ENCODE measurements around the gene TXNL1.
"Not testable (repeated sequence)": the region's sequence is repeated elsewhere in the genome, so short reads cannot be mapped to it uniquely, and the experiment has no call there.

Gene TXNL1

GRCh38 chr18:56643381-56643780 is 5.0 kb upstream of the TXNL1 start:
- no peak for DNase-seq

GRCh38 chr18:56641714-56642337 is 3.4 kb upstream of the TXNL1 start:
- DNase-seq: no peak

DNA sequence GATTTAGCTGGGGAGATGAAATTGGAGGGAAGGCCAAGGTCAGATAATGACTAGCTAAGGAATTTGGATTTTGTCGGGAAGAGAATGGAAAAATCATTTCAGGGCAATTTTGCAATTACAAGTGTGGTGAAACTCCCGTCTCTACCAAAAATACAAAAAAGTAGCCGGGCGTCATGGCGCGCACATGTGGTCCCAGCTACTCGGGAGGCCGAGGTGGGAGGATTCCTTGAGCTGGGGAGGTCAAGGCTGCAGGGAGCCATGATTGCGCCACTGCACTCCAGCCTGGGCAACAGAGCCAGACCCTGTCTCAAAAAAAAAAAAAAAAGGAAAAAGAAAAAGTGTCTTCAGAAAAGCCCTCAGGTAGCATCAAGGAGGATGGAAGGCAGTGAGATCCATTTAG is 1.2 kb upstream of the TXNL1 start:
- no peak for DNase-seq

GRCh38 chr18:56639104-56639381 is 651 bp upstream of the TXNL1 start:
- DNase-seq: no peak

DNA sequence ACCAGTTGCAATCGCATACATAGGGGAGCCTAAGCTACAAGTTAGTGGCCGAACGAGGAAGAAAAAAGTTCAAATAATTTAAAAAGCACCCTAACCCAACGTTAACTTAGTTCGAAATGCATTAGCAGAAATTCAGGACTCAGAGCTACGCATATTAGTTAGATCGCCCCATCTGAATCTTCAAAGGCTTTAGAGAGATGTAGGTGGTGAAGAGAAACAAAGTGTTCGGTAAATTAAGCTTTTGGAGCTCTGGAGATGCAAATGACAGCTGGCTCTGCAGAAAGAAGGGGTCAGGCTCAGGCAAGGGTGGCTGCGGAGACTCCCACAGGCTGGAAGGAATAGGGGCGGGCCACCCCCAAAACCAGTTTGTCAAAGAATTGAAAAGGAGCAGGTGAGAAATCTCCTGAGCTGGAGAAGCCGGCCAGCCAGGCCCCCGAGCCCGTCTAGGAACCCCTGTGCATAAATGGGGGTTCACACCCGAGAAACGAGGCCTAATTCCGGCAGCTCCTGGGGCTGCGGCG is 621 bp downstream of the TXNL1 start:
- DNase-seq: no peak

DNA sequence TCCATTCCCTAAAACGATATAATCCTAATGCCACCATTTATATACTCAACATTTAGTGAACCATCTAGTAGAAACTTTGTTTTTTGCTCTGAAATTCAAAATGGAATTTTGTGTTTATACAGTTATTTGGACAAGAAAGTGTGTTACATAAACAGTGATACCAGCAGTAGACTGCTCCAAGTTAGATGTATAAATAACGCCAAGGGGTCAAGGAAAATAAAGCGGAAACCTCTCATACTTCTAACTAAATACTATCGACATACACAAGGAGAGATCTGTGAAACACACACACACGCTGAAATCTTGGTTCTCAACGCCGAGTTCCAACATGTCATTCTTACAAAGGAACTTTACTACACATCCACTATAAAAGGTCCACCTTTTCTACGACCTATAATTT is 1.2 kb downstream of the TXNL1 start:
- DNase-seq: no peak

- DNase-seq: no peak
Observed at GRCh38 chr18:56635007-56635406, 3.4 kb downstream of the TXNL1 start.

- DNase-seq: no peak
Observed at GRCh38 chr18:56632070-56633022, 6.0 kb downstream of the TXNL1 start.

GRCh38 chr18:56627991-56628390 is 10.4 kb downstream of the TXNL1 start:
- DNase-seq: no peak

DNA sequence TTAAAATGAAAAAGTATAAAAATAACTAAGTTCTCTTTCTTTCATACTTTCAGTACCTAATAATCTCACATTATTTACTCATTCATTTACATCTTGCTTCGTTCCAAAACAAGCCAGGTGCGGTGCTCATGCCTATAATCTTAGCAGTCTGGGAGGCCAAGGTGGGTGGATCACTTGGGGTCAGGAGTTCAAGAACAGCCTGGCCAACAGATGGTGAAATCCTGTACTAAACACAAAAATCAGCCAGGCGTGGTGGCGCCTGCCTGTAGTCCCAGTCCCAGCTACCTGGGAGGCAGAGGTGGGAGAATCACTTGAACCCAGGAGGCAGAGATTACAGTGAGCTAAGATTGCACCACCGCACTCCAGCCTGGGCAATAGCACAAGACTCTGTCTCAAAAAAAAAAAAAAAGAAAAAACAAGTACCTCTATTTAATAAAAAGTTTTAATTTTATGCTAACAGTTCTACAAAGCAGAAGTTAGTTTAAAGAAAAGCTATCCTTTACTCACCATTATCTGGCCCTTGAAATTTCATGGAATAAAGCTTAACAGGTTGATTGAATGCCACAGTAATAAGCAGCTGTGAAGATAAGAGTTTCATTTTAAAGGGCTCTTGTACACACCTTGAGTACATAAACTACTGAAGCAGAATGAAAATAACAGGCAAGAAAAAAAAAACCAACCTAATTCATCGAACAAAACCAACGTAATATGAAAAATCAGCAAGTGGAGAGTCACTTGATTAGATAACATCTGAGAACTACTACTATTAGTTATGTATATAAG is 22.5 kb downstream of the TXNL1 start:
- DNase-seq: no peak

DNA sequence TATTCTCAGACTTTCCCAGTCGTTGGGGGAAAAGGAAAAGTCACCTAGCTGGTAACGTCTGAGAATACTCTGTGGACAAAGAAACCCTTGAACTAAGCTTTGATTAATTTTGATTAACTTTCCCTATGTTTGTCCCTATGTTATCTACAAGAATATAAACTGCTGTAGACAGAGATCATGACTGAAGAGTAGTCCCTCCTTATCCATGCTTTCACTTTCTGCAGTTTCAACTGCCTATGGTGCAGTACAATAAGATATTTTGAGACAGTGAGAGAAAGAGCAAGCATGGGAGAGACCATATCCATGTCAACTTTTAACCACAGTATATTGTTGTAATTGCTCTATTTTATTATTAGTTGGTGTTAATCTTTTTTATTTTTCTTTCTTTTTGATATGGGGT is 31.8 kb downstream of the TXNL1 start:
- no peak for DNase-seq

DNA sequence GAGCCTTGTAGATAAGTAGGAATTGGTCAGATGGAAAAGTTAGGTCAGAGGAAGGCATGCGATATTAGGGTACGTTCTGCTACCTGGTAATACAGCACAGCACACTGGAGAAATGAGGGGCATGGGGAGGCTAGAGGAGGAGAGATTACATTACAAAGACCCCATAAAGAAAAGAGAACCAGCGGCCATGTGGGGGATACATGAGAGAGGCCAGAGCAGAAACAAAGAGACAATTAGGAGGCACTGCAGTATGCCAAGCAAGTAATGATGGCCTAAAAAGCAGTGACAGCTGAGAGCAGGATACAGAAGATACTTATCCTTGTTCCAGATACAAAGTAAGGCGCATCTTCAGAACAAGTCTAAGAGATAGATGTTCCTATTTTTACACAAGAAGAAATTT is 40.0 kb downstream of the TXNL1 start:
- DNase-seq: no peak

- DNase-seq: no peak
Observed at GRCh38 chr18:56593906-56594305, 44.5 kb downstream of the TXNL1 start.

DNA sequence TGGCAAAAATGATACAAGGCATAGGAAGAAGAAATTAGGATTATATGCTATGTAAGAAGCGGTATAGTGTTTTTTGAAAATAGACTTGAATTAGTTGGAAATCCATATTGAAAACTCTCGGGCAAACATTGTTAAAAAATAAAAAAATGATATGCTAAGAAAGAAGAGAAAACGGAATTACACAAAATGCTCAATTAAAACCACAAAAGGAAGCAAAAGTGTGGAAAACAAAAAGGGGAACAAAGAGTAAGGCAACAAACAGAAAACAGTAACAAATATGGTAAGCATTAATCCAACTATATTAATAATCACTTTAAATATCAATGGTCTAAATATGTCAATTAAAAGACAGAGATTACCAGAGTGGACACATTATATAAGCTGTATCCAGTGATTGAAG is 58.4 kb downstream of the TXNL1 start:
- no peak for DNase-seq

GRCh38 chr18:56579451-56579850 is 58.9 kb downstream of the TXNL1 start:
- no peak for DNase-seq

- DNase-seq: no peak
Observed at GRCh38 chr18:56576826-56577573, 61.4 kb downstream of the TXNL1 start.

DNA sequence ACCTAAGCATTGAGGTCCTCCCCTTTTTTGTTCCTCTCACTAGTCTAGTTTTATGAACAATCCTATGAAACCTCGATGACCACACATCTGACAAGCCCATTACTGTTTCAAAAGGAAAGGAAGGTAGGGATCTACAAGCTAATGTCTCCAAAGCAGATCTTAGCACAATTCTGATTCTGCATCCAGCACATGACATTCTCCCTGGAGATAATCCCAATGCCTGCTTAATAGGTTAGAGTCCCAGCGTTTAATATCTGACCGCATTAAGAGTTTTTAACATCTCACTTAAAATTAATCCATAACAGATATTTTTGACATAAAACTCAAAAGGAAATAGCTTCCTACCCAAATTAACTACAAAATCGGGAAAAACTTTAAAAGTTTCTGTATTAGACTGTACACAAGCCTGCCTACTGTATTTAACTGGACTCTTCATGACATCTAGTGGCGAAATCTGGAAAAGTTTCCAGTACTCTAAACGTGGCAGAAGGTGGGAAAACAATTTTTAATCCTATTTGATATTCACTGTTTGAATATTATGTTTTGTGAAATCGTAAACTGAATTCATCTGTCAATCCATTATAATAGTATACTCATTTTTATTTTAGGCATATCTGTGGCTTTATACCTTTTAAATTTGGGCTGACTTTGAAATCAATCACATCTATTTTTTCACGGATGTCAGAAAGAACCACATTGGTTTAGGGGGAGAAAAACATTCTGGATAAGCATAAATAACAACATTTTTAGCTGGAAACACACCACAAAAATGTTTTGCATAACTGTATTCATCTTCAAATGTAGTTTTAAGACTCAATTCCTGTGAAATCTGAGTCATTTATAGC is 62.4 kb downstream of the TXNL1 start:
- DNase-seq: no peak

GRCh38 chr18:56574861-56575260 is 63.5 kb downstream of the TXNL1 start:
- no peak for DNase-seq

GRCh38 chr18:56572267-56572666 is 66.1 kb downstream of the TXNL1 start:
- not testable (repeated sequence) for DNase-seq

GRCh38 chr18:56570978-56571377 is 67.4 kb downstream of the TXNL1 start:
- DNase-seq: no peak

GRCh38 chr18:56569416-56569815 is 69.0 kb downstream of the TXNL1 start:
- no peak for DNase-seq

- DNase-seq: no peak
Observed at GRCh38 chr18:56568986-56569385, 69.4 kb downstream of the TXNL1 start.
